SK-N-SH (cell line): Measurements from ENCODE around the gene SCNN1B. TPM values are rescaled to one million over a fixed set of nuclear protein-coding genes. Genes with fewer than 3 reads are reported as not detected.

ENCODE experiments used
- CTCF ChIA-PET: fragments of 300-600, 350-600 bp; formaldehyde crosslinking; extraction: SDS; loops from one replicate; lab custom pipeline; 2021; lab: Yijun Ruan, JAX
- POLR2A ChIA-PET: fragments of 350-600 bp; sonication (Branson Sonifier 250); formaldehyde crosslinking; extraction: SDS; loops from one replicate; lab custom pipeline; 2020; ENCODE audit warnings: antibody characterized with exemption, inconsistent platforms; lab: Yijun Ruan, JAX
- DNase-seq: peaks from one replicate; pipeline ENCODE4 v3.0.0; 2012
- H2AFZ ChIP-seq: fragments of 200-600 bp; sonication (generic); 2 replicates; pipeline ENCODE4 v1.8.1; 2016; ENCODE audit warnings: antibody characterized with exemption, mild to moderate bottlenecking, low read depth
- H3F3A ChIP-seq: fragments of 200-600 bp; sonication (generic); replicated peaks from 2 replicates; pipeline ENCODE3; 2016; ENCODE audit warnings: antibody characterized with exemption, mild to moderate bottlenecking; ENCODE audit not compliant: insufficient read depth
- H3K27ac ChIP-seq, 2 experiments: fragments of 200-500 bp in 1 of 2; fragments of 200-600 bp in 1 of 2; sonication (Bioruptor generic) in 1 of 2; sonication (generic), shearing (Covaris generic) in 1 of 2; 2 replicates each; pipeline versions ENCODE4 v1.5.1 to v1.6.1; 2014 to 2016; ENCODE audit warnings: low read depth in 2 of 2, inconsistent platforms in 1 of 2, low read length in 1 of 2, mild to moderate bottlenecking in 1 of 2, mixed read lengths in 1 of 2
- H3K27me3 ChIP-seq: fragments of 200-600 bp; sonication (generic), shearing (Covaris generic); 2 replicates; pipeline ENCODE4 v1.6.1; 2016; ENCODE audit warnings: mixed run types; ENCODE audit not compliant: insufficient read depth
- H3K36me3 ChIP-seq, 2 experiments: fragments of 200-500 bp in 1 of 2; fragments of 200-600 bp in 1 of 2; sonication (Bioruptor generic) in 1 of 2; sonication (generic) in 1 of 2; replicated peaks in 1 of 2; 2 replicates each; pipeline versions ENCODE3 to v1.5.1; 2014 to 2016; ENCODE audit warnings: low read length in 1 of 2, mild to moderate bottlenecking in 1 of 2; ENCODE audit not compliant: insufficient read depth in 2 of 2, control insufficient read depth in 1 of 2
- H3K4me1 ChIP-seq, 2 experiments: fragments of 200-500 bp in 1 of 2; fragments of 200-600 bp in 1 of 2; sonication (Bioruptor generic) in 1 of 2; sonication (generic), shearing (Covaris generic) in 1 of 2; 2 replicates each; pipeline versions ENCODE4 v1.5.1 to v1.6.1; 2014 to 2016; ENCODE audit warnings: low read depth in 1 of 2, low read length in 1 of 2, mixed run types in 1 of 2; ENCODE audit not compliant: insufficient read depth in 2 of 2, control insufficient read depth in 1 of 2
- H3K4me2 ChIP-seq: fragments of 200-600 bp; sonication (generic), shearing (Covaris generic); 2 replicates; pipeline ENCODE4 v1.6.1; 2017; ENCODE audit warnings: mixed run types
- H3K4me3 ChIP-seq, 2 experiments: fragments of 200-500 bp in 1 of 2; fragments of 200-600 bp in 1 of 2; sonication (Bioruptor generic) in 1 of 2; sonication (generic), shearing (Covaris generic) in 1 of 2; 2 replicates each; pipeline versions ENCODE4 v1.5.1 to v1.8.1; 2014 to 2016; ENCODE audit warnings: low read depth in 2 of 2, inconsistent platforms in 1 of 2, low read length in 1 of 2, mild to moderate bottlenecking in 1 of 2, mixed read lengths in 1 of 2, moderate library complexity in 1 of 2
- H3K79me2 ChIP-seq: fragments of 200-600 bp; sonication (generic); 2 replicates; pipeline ENCODE4 v1.8.1; 2017; ENCODE audit warnings: mild to moderate bottlenecking; ENCODE audit not compliant: insufficient read depth
- H3K9ac ChIP-seq: fragments of 200-600 bp; sonication (generic); 2 replicates; pipeline ENCODE4 v1.6.1; 2017; ENCODE audit warnings: mixed run types
- H3K9me2 ChIP-seq: fragments of 200-600 bp; sonication (generic); 2 replicates; pipeline ENCODE4 v1.6.1; 2017; ENCODE audit warnings: mixed run types
- H3K9me3 ChIP-seq: fragments of 200-600 bp; sonication (generic); 2 replicates; pipeline ENCODE4 v1.6.1; 2017; ENCODE audit warnings: mixed run types, mild to moderate bottlenecking, moderate library complexity
- H4K20me1 ChIP-seq: fragments of 200-600 bp; sonication (generic); 2 replicates; pipeline ENCODE4 v1.6.1; 2017; ENCODE audit warnings: mild to moderate bottlenecking, mixed run types; ENCODE audit not compliant: insufficient read depth
- EZH2phosphoT487 ChIP-seq: fragments of 200-600 bp; sonication (generic); IDR thresholded peaks from 2 replicates; pipeline ENCODE4 v1.6.1; 2017; ENCODE audit warnings: low read depth, mixed run types, mild to moderate bottlenecking, antibody characterized with exemption, moderate library complexity, borderline replicate concordance
- FOXJ3 ChIP-seq: sonication (generic); formaldehyde crosslinking; IDR thresholded peaks from 2 replicates; pipeline ENCODE4 v1.5.1; 2020; ENCODE audit warnings: mild to moderate bottlenecking, missing genetic modification reagents
- GABPA ChIP-seq: IDR thresholded peaks from 2 replicates; pipeline ENCODE4 v1.4.0; 2012; ENCODE audit warnings: low read depth, mild to moderate bottlenecking
- MXI1 ChIP-seq: IDR thresholded peaks from 2 replicates; pipeline ENCODE4 v1.6.1; 2012; ENCODE audit warnings: mild to moderate bottlenecking, low read depth, low read length, improper control_type of control experiment
- NRF1 ChIP-seq: IDR thresholded peaks from 2 replicates; pipeline ENCODE4 v1.6.1; 2012; ENCODE audit warnings: low read depth, mild to moderate bottlenecking, low read length
- POLR2AphosphoS5 ChIP-seq: IDR thresholded peaks from 2 replicates; pipeline ENCODE4 v1.6.1; 2012; ENCODE audit warnings: low read depth, low read length
- RCOR1 ChIP-seq: fragments of 150-350 bp; IDR thresholded peaks from 2 replicates; pipeline ENCODE4 v1.6.1; 2017; ENCODE audit warnings: antibody characterized with exemption, low read length
- SIN3A ChIP-seq: IDR thresholded peaks from 2 replicates; pipeline ENCODE4 v1.6.1; 2012; ENCODE audit warnings: low read depth, mild to moderate bottlenecking, low read length, moderate library complexity, borderline replicate concordance
- TAF1 ChIP-seq: IDR thresholded peaks from 2 replicates; pipeline ENCODE4 v1.6.1; 2012; ENCODE audit warnings: low read depth, mild to moderate bottlenecking, low read length, moderate library complexity, borderline replicate concordance
- TCF12 ChIP-seq: IDR thresholded peaks from 2 replicates; pipeline ENCODE4 v1.4.0; 2012
- WGBS: methylation state at CpG from one replicate; pipeline ENCODE4 v1.1.6; 2017; ENCODE audit warnings: low lambda C conversion rate; 5-methylcytosine and 5-hydroxymethylcytosine counted together
- polyA plus RNA-seq, 3 experiments: library from polyadenylated mRNA; depleted of rRNA; stranded (reverse); fragments of >200 nt; gene quantifications; 2 replicates each; pipeline ENCODE4 v1.2.3, GENCODE V29; 2012
- TF ChIP-seq, protein P1 (sequence below): IDR thresholded peaks from 2 replicates; pipeline ENCODE4 v1.4.0; 2012; ENCODE audit warnings: low read depth
- TF ChIP-seq, protein P2 (sequence below): IDR thresholded peaks from 2 replicates; pipeline ENCODE4 v1.4.0; 2012; ENCODE audit warnings: low read depth, borderline replicate concordance
- TF ChIP-seq, protein P3 (sequence below): IDR thresholded peaks from 2 replicates; pipeline ENCODE4 v1.4.0; 2012; ENCODE audit warnings: low read depth, borderline replicate concordance

The SCNN1B gene
- polyA plus RNA-seq, 1 of the 3 experiments (the other 2 are of a cell fraction) = not detected

DNA sequence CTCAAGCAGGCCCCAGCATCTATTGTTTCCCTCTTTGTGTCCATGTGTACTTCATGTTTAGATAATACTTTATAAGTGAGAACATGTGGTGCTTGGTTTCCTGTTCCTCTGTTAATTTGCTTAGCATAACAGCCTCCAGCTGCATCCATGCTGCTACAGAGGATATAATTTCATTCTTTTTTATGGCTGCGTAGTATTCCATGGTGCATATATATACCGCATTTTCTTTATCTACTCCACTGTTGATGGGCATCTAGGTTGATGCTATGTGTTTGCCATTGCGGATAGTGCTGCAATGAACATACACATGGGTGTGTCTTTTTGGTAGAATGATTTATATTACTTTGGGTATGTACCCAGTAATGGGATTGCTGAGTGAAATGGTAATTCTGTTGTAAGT lies 31.4 kb upstream of the SCNN1B start:
- no peak overlapping the region for H3K9ac ChIP-seq
- no peak overlapping the region for H3K4me2 ChIP-seq
- TF ChIP-seq, protein P1, sequence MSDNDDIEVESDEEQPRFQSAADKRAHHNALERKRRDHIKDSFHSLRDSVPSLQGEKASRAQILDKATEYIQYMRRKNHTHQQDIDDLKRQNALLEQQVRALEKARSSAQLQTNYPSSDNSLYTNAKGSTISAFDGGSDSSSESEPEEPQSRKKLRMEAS = no peak
- TF ChIP-seq, protein P2, sequence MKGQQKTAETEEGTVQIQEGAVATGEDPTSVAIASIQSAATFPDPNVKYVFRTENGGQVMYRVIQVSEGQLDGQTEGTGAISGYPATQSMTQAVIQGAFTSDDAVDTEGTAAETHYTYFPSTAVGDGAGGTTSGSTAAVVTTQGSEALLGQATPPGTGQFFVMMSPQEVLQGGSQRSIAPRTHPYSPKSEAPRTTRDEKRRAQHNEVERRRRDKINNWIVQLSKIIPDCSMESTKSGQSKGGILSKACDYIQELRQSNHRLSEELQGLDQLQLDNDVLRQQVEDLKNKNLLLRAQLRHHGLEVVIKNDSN = no peak
- TF ChIP-seq, protein P3, sequence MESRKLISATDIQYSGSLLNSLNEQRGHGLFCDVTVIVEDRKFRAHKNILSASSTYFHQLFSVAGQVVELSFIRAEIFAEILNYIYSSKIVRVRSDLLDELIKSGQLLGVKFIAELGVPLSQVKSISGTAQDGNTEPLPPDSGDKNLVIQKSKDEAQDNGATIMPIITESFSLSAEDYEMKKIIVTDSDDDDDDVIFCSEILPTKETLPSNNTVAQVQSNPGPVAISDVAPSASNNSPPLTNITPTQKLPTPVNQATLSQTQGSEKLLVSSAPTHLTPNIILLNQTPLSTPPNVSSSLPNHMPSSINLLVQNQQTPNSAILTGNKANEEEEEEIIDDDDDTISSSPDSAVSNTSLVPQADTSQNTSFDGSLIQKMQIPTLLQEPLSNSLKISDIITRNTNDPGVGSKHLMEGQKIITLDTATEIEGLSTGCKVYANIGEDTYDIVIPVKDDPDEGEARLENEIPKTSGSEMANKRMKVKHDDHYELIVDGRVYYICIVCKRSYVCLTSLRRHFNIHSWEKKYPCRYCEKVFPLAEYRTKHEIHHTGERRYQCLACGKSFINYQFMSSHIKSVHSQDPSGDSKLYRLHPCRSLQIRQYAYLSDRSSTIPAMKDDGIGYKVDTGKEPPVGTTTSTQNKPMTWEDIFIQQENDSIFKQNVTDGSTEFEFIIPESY = no peak
- no peak for TF ChIP-seq TCF12
- no peak for TF ChIP-seq GABPA
- no peak for TF ChIP-seq SIN3A
- TF ChIP-seq FOXJ3 (CRISPR knock-in tag) = no peak
- no peak for TF ChIP-seq POLR2AphosphoS5
- TF ChIP-seq, all 33 proteins: peak for 0
- H2AFZ ChIP-seq = no peak overlapping the region
- H3K36me3 ChIP-seq = no peaks in the 10 kb centered on the region
- 66% methylated on average over 3 of the region's 3 CpGs for WGBS
- H3K4me1 ChIP-seq = no peaks in the 10 kb centered on the region
- H3K4me3 ChIP-seq = no peak overlapping the region
- no peak for DNase-seq
- no peak overlapping the region for H3K27ac ChIP-seq
- H3K9me2 ChIP-seq = no peaks in the 10 kb centered on the region
- H4K20me1 ChIP-seq = no peaks in the 10 kb centered on the region
- H3K27me3 ChIP-seq = no peaks in the 10 kb centered on the region; the same call in 1 of the 2 replicates
- ChIA-PET POLR2A (no interaction called here), CTCF (no interaction called here)
- no peaks in the 10 kb centered on the region for H3K9me3 ChIP-seq
- H3F3A ChIP-seq = no peaks in the 10 kb centered on the region
- H3K79me2 ChIP-seq = no peaks in the 10 kb centered on the region

DNA sequence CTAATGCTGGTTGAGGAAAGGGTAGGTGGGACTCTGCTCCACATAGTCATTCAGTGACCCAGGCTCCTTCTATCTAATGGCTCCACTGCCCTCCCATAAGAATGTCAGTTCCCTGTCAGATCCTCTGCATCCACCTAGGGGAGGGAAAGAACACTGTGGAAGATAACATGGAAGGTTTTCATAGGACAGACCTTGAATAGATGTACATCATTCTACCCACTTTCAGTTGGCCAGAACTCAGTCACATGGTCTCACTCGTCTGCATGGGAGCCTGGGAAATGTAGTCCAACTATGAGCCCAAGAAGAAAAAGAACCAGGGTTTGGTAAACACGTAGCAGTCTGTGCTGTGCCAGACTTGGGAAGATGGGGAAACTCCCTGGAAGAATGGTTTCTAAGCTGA lies 27.1 kb upstream of the SCNN1B start:
- no peak overlapping the region for H3K4me3 ChIP-seq
- H3K4me2 ChIP-seq = no peak overlapping the region
- H3F3A ChIP-seq = no peaks in the 10 kb centered on the region
- POLR2A ChIA-PET = no interaction called here
- no peaks in the 10 kb centered on the region for H3K9me3 ChIP-seq
- H3K36me3 ChIP-seq = no peaks in the 10 kb centered on the region
- H3K9ac ChIP-seq = no peak overlapping the region
- no peaks in the 10 kb centered on the region for H3K4me1 ChIP-seq
- DNase-seq = no peak
- H3K27me3 ChIP-seq = no peaks in the 10 kb centered on the region
- no peaks in the 10 kb centered on the region for H3K9me2 ChIP-seq
- no peak overlapping the region for H2AFZ ChIP-seq
- H3K79me2 ChIP-seq = no peaks in the 10 kb centered on the region
- H4K20me1 ChIP-seq = no peaks in the 10 kb centered on the region
- CTCF ChIA-PET = no interaction called here
- 8% methylated on average over 2 of the region's 2 CpGs for WGBS
- TF ChIP-seq RCOR1 (no peak), TAF1 (no peak), NRF1 (no peak), EZH2phosphoT487 (no peak), MXI1 (no peak), SIN3A (no peak)
- TF ChIP-seq, protein P2 = peak; percentile 37; the same call in 1 of the 2 replicates
- TF ChIP-seq, protein P1 = no peak
- H3K27ac ChIP-seq = no peak overlapping the region
